ENCODE results near the gene APOBEC3G. TPM values are rescaled to one million over a fixed set of nuclear protein-coding genes. Genes with fewer than 3 reads are reported as not detected.

APOBEC3G gene
- total and polyA plus RNA-seq, 10 of the 15 experiments (the other 5 are each of a cell fraction or from before 2014, with no cell fraction given): 103 to 232 (median 152) TPM

DNA sequence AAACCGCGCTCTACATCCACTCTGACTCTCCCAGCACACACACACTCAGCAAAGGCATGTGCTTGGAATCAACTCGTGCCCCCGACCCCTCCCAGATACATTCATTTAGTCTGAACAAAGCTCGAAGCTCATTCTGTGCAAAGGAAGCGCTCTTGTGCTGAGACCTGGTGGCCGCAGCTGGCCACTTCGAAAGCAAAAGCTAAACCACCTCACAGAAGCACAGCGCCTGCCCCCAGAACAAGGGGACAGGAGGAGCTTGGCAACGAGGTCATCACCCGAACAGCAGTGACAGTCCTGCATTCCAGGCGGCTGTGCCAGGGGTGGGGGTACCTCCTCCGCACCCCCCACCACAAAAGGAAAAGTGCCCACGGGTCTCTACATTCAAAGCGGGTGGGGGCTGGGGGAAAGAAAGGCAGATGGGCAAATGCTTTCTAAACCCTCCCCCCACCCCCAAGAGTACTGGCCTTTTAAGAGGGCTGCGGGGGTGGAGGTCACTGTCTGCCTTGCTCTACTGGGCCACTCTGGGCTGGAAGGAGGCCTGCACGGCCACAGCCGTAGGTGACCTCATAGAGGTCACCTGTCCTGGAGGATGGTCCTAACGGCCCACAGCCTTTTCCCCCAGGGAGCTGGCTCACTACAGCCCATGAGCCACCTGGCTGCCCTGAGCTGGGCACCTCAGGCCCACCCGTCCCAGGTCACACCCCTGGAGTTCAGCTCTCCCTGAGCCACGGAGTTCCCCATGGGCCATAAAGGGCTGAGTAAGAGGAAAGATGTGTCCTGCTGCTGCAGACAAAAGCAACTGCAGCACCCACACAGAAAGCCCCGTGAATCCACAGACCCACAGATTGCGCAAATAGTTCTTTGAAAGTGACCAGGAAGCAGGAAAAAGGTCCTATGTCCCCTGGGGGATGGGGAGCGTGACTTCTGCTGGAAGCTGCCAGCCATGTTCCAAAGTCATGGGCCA, 54.1 kb downstream of the APOBEC3G start:
- H3K27ac ChIP-seq (ENCODE audit: control insufficient read depth, insufficient read depth): no peak overlapping the region
- H3K9ac ChIP-seq (ENCODE audit: control insufficient read depth, insufficient read depth, low read length): no peak overlapping the region
- intact Hi-C loops (cut with micrococcal nuclease; ENCODE audit: unreplicated experiment) (no loop called here), in situ Hi-C loops (cut with MboI) (no loop called here)
- no peaks in the 10 kb centered on the region for H3K79me2 ChIP-seq (ENCODE audit: control insufficient read depth, insufficient read depth, low read length)
- ChIA-PET CTCF (interaction anchor here (1.0 kb wide), 2 partner anchors 260 to 261 kb away, joined by 3 read pairs; no protein-coding TSS in a partner anchor), RAD21 (ENCODE audit: unreplicated experiment) (interaction anchor here (0.5 to 0.8 kb wide), 2 partner anchors 8 to 190 kb away, joined by 3 read pairs; no protein-coding TSS in a partner anchor), POLR2A (no interaction called here), SMC1A (ENCODE audit: uncharacterized antibody, unreplicated experiment) (no interaction called here)
- TF ChIP-seq, protein P1, sequence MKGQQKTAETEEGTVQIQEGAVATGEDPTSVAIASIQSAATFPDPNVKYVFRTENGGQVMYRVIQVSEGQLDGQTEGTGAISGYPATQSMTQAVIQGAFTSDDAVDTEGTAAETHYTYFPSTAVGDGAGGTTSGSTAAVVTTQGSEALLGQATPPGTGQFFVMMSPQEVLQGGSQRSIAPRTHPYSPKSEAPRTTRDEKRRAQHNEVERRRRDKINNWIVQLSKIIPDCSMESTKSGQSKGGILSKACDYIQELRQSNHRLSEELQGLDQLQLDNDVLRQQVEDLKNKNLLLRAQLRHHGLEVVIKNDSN (IDR thresholded peaks at IDR 0.05; ENCODE audit: borderline replicate concordance, extremely low read length, insufficient read depth, low read depth, low read length): no peak
- TF ChIP-seq NR2F1 (conservative IDR thresholded peaks at IDR 0.05): 0 out of 2 replicates have a peak, but pooled peaks have one; percentile 31
- TF ChIP-seq STAT3 (IDR thresholded peaks at IDR 0.05; ENCODE audit: low read depth, low read length): no peak
- TF ChIP-seq IKZF1 (conservative IDR thresholded peaks at IDR 0.05): 0 out of 2 replicates have a peak, but pooled peaks have one; percentile 22
- no peaks in the 10 kb centered on the region for H3K27me3 ChIP-seq (replicated peaks in 1 of 2; ENCODE audit: control insufficient read depth in 2 of 2, insufficient read depth in 2 of 2, low read length in 1 of 2)
- ATAC-seq: peak; percentile 15; the same call in 2 of the 3 replicates
- H2AFZ ChIP-seq (ENCODE audit: control insufficient read depth, low read depth, low read length): no peak overlapping the region
- no peaks in the 10 kb centered on the region for H3K9me3 ChIP-seq (replicated peaks; ENCODE audit: control insufficient read depth, insufficient read depth, low read length)
- no peaks in the 10 kb centered on the region for H3K4me1 ChIP-seq (ENCODE audit: control insufficient read depth, insufficient read depth, low read length)
- no peak overlapping the region for H3K4me3 ChIP-seq
- FAIRE-seq: no peak
- no peak overlapping the region for H3K4me2 ChIP-seq (ENCODE audit: control insufficient read depth, insufficient read depth)
- no peaks in the 10 kb centered on the region; a peak in 1 of 4 replicates for H3K36me3 ChIP-seq (ENCODE audit: control insufficient read depth in 2 of 2, insufficient read depth in 2 of 2, low read length in 1 of 2)
- no peak for DNase-seq (ENCODE audit: low read depth, low spot score)
- BruUV-seq (replicated peaks): TSS peak; percentile 48
- 59% methylated on average over 24 of the region's 24 CpGs for WGBS (ENCODE audit: insufficient coverage, insufficient replicate concordance, low lambda C conversion rate, missing lambda C conversion rate)
- no peaks in the 10 kb centered on the region for H4K20me1 ChIP-seq (ENCODE audit: control insufficient read depth, insufficient read depth)

DNA sequence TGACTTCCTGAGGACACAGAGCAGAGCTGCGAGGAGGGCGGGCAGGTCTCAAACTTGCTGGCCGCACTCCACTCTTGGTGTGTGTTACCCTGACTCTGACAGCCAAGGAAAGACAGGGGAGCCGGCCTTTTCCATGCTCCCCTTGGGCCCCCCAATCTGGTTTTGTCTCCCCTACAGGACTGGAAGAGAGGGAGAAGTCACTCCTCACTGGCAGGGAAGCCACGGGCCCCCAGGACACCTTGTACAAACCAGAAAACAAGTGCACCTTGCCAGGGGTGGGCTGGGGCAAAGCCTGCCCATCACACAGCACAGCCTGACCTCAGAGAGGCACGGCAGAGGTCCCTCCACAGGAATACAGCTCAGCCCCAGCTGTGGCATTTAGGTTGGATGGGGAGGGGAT, 55.2 kb downstream of the APOBEC3G start:
- Histone ChIP-seq H3K9ac (ENCODE audit: control insufficient read depth, insufficient read depth, low read length) (no peak overlapping the region), H3K79me2 (ENCODE audit: control insufficient read depth, insufficient read depth, low read length) (no peaks in the 10 kb centered on the region), H2AFZ (ENCODE audit: control insufficient read depth, low read depth, low read length) (no peak overlapping the region), H3K4me1 (ENCODE audit: control insufficient read depth, insufficient read depth, low read length) (no peaks in the 10 kb centered on the region), H3K36me3 (ENCODE audit: control insufficient read depth in 2 of 2, insufficient read depth in 2 of 2, low read length in 1 of 2) (no peaks in the 10 kb centered on the region; a peak in 1 of 4 replicates), H3K27me3 (replicated peaks in 1 of 2; ENCODE audit: control insufficient read depth in 2 of 2, insufficient read depth in 2 of 2, low read length in 1 of 2) (no peaks in the 10 kb centered on the region), H3K27ac (ENCODE audit: control insufficient read depth, insufficient read depth) (no peak overlapping the region), H3K4me3 (no peak overlapping the region), H3K9me3 (replicated peaks; ENCODE audit: control insufficient read depth, insufficient read depth, low read length) (no peaks in the 10 kb centered on the region), H3K4me2 (ENCODE audit: control insufficient read depth, insufficient read depth) (no peak overlapping the region), H4K20me1 (ENCODE audit: control insufficient read depth, insufficient read depth) (no peaks in the 10 kb centered on the region)
- ChIA-PET CTCF (interaction anchor here (1.0 kb wide), 1 partner anchor 262 kb away, joined by 3 read pairs; no protein-coding TSS in a partner anchor), SMC1A (ENCODE audit: uncharacterized antibody, unreplicated experiment) (no interaction called here), POLR2A (no interaction called here), RAD21 (ENCODE audit: unreplicated experiment) (no interaction called here)
- FAIRE-seq (no peak), DNase-seq (ENCODE audit: low read depth, low spot score) (no peak), ATAC-seq (no peak)
- intact Hi-C loops (cut with micrococcal nuclease; ENCODE audit: unreplicated experiment) (no loop called here), in situ Hi-C loops (cut with MboI) (no loop called here)
- BruUV-seq (replicated peaks): no TSS peak
- WGBS (ENCODE audit: insufficient coverage, insufficient replicate concordance, low lambda C conversion rate, missing lambda C conversion rate): 54% methylated on average over 6 of the region's 6 CpGs
- TF ChIP-seq HCFC1 (IDR thresholded peaks at IDR 0.05; ENCODE audit: low read length): no peak
- TF ChIP-seq POLR2A (IDR thresholded peaks at IDR 0.05; ENCODE audit: low read depth, low read length): no peak
- TF ChIP-seq TCF12 (IDR thresholded peaks at IDR 0.05; ENCODE audit: low read depth, low read length): no peak
- TF ChIP-seq SPI1 (IDR thresholded peaks at IDR 0.05; ENCODE audit: borderline replicate concordance, insufficient read depth, low read depth, low read length): no peak
- no peak for TF ChIP-seq ZSCAN29 (IDR thresholded peaks at IDR 0.05)
- TF ChIP-seq NR2F1 (conservative IDR thresholded peaks at IDR 0.05): no peak
- TF ChIP-seq BHLHE40 (IDR thresholded peaks at IDR 0.05; ENCODE audit: borderline replicate concordance in 1 of 2, low read depth in 2 of 2, low read length in 1 of 2): no peak
- TF ChIP-seq RUNX3 (IDR thresholded peaks at IDR 0.05; ENCODE audit: low read length): no peak
- TF ChIP-seq, protein P2, sequence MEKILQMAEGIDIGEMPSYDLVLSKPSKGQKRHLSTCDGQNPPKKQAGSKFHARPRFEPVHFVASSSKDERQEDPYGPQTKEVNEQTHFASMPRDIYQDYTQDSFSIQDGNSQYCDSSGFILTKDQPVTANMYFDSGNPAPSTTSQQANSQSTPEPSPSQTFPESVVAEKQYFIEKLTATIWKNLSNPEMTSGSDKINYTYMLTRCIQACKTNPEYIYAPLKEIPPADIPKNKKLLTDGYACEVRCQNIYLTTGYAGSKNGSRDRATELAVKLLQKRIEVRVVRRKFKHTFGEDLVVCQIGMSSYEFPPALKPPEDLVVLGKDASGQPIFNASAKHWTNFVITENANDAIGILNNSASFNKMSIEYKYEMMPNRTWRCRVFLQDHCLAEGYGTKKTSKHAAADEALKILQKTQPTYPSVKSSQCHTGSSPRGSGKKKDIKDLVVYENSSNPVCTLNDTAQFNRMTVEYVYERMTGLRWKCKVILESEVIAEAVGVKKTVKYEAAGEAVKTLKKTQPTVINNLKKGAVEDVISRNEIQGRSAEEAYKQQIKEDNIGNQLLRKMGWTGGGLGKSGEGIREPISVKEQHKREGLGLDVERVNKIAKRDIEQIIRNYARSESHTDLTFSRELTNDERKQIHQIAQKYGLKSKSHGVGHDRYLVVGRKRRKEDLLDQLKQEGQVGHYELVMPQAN (conservative IDR thresholded peaks at IDR 0.05): no peak
- TF ChIP-seq RAD21 (IDR thresholded peaks at IDR 0.05; ENCODE audit: insufficient read depth, low read depth, low read length): no peak
- no peak for TF ChIP-seq STAT1 (conservative IDR thresholded peaks at IDR 0.05)
